SK-N-SH (cell line): ENCODE measurements around the gene ABI1. TPM values are rescaled to one million over a fixed set of nuclear protein-coding genes. Genes with fewer than 3 reads are reported as not detected.

Experiments
- CTCF ChIA-PET: fragments of 300-600, 350-600 bp; formaldehyde crosslinking; extraction: SDS; loops from one replicate; lab custom pipeline; 2021; lab: Yijun Ruan, JAX
- POLR2A ChIA-PET: fragments of 350-600 bp; sonication (Branson Sonifier 250); formaldehyde crosslinking; extraction: SDS; loops from one replicate; lab custom pipeline; 2020; ENCODE audit warnings: antibody characterized with exemption, inconsistent platforms; lab: Yijun Ruan, JAX
- DNase-seq: peaks from one replicate; pipeline ENCODE4 v3.0.0; 2012
- H2AFZ ChIP-seq: fragments of 200-600 bp; sonication (generic); 2 replicates; pipeline ENCODE4 v1.8.1; 2016; ENCODE audit warnings: antibody characterized with exemption, mild to moderate bottlenecking, low read depth
- H3F3A ChIP-seq: fragments of 200-600 bp; sonication (generic); replicated peaks from 2 replicates; pipeline ENCODE3; 2016; ENCODE audit warnings: antibody characterized with exemption, mild to moderate bottlenecking; ENCODE audit not compliant: insufficient read depth
- H3K27ac ChIP-seq, 2 experiments: fragments of 200-500 bp in 1 of 2; fragments of 200-600 bp in 1 of 2; sonication (Bioruptor generic) in 1 of 2; sonication (generic), shearing (Covaris generic) in 1 of 2; 2 replicates each; pipeline versions ENCODE4 v1.5.1 to v1.6.1; 2014 to 2016; ENCODE audit warnings: low read depth in 2 of 2, inconsistent platforms in 1 of 2, low read length in 1 of 2, mild to moderate bottlenecking in 1 of 2, mixed read lengths in 1 of 2
- H3K27me3 ChIP-seq: fragments of 200-600 bp; sonication (generic), shearing (Covaris generic); 2 replicates; pipeline ENCODE4 v1.6.1; 2016; ENCODE audit warnings: mixed run types; ENCODE audit not compliant: insufficient read depth
- H3K36me3 ChIP-seq, 2 experiments: fragments of 200-500 bp in 1 of 2; fragments of 200-600 bp in 1 of 2; sonication (Bioruptor generic) in 1 of 2; sonication (generic) in 1 of 2; replicated peaks in 1 of 2; 2 replicates each; pipeline versions ENCODE3 to v1.5.1; 2014 to 2016; ENCODE audit warnings: low read length in 1 of 2, mild to moderate bottlenecking in 1 of 2; ENCODE audit not compliant: insufficient read depth in 2 of 2, control insufficient read depth in 1 of 2
- H3K4me1 ChIP-seq, 2 experiments: fragments of 200-500 bp in 1 of 2; fragments of 200-600 bp in 1 of 2; sonication (Bioruptor generic) in 1 of 2; sonication (generic), shearing (Covaris generic) in 1 of 2; 2 replicates each; pipeline versions ENCODE4 v1.5.1 to v1.6.1; 2014 to 2016; ENCODE audit warnings: low read depth in 1 of 2, low read length in 1 of 2, mixed run types in 1 of 2; ENCODE audit not compliant: insufficient read depth in 2 of 2, control insufficient read depth in 1 of 2
- H3K4me2 ChIP-seq: fragments of 200-600 bp; sonication (generic), shearing (Covaris generic); 2 replicates; pipeline ENCODE4 v1.6.1; 2017; ENCODE audit warnings: mixed run types
- H3K4me3 ChIP-seq, 2 experiments: fragments of 200-500 bp in 1 of 2; fragments of 200-600 bp in 1 of 2; sonication (Bioruptor generic) in 1 of 2; sonication (generic), shearing (Covaris generic) in 1 of 2; 2 replicates each; pipeline versions ENCODE4 v1.5.1 to v1.8.1; 2014 to 2016; ENCODE audit warnings: low read depth in 2 of 2, inconsistent platforms in 1 of 2, low read length in 1 of 2, mild to moderate bottlenecking in 1 of 2, mixed read lengths in 1 of 2, moderate library complexity in 1 of 2
- H3K79me2 ChIP-seq: fragments of 200-600 bp; sonication (generic); 2 replicates; pipeline ENCODE4 v1.8.1; 2017; ENCODE audit warnings: mild to moderate bottlenecking; ENCODE audit not compliant: insufficient read depth
- H3K9ac ChIP-seq: fragments of 200-600 bp; sonication (generic); 2 replicates; pipeline ENCODE4 v1.6.1; 2017; ENCODE audit warnings: mixed run types
- H3K9me2 ChIP-seq: fragments of 200-600 bp; sonication (generic); 2 replicates; pipeline ENCODE4 v1.6.1; 2017; ENCODE audit warnings: mixed run types
- H3K9me3 ChIP-seq: fragments of 200-600 bp; sonication (generic); 2 replicates; pipeline ENCODE4 v1.6.1; 2017; ENCODE audit warnings: mixed run types, mild to moderate bottlenecking, moderate library complexity
- H4K20me1 ChIP-seq: fragments of 200-600 bp; sonication (generic); 2 replicates; pipeline ENCODE4 v1.6.1; 2017; ENCODE audit warnings: mild to moderate bottlenecking, mixed run types; ENCODE audit not compliant: insufficient read depth
- CHD2 ChIP-seq: fragments of 150-350 bp; IDR thresholded peaks from 2 replicates; pipeline ENCODE4 v1.6.1; 2018; ENCODE audit warnings: low read length; ENCODE audit not compliant: partially characterized antibody
- EZH2phosphoT487 ChIP-seq: fragments of 200-600 bp; sonication (generic); IDR thresholded peaks from 2 replicates; pipeline ENCODE4 v1.6.1; 2017; ENCODE audit warnings: low read depth, mixed run types, mild to moderate bottlenecking, antibody characterized with exemption, moderate library complexity, borderline replicate concordance
- FOSL2 ChIP-seq: IDR thresholded peaks from 2 replicates; pipeline ENCODE4 v1.4.0; 2012; ENCODE audit warnings: low read depth, mild to moderate bottlenecking, moderate library complexity, borderline replicate concordance
- GATA2 ChIP-seq: sonication (generic); formaldehyde crosslinking; IDR thresholded peaks from 2 replicates; pipeline ENCODE4 v1.5.0; 2020; ENCODE audit warnings: mild to moderate bottlenecking, missing genetic modification reagents
- JUND ChIP-seq: IDR thresholded peaks from 2 replicates; pipeline ENCODE4 v1.4.0; 2012
- MXI1 ChIP-seq: IDR thresholded peaks from 2 replicates; pipeline ENCODE4 v1.6.1; 2012; ENCODE audit warnings: mild to moderate bottlenecking, low read depth, low read length, improper control_type of control experiment
- NFIC ChIP-seq: IDR thresholded peaks from 2 replicates; pipeline ENCODE4 v1.4.0; 2012; ENCODE audit warnings: borderline replicate concordance
- RAD21 ChIP-seq: IDR thresholded peaks from 2 replicates; pipeline ENCODE4 v1.6.1; 2012; ENCODE audit warnings: mild to moderate bottlenecking, low read length
- RXRA ChIP-seq: IDR thresholded peaks from 2 replicates; pipeline ENCODE4 v1.4.0; 2012; ENCODE audit warnings: low read depth, mild to moderate bottlenecking, borderline replicate concordance
- TCF12 ChIP-seq: IDR thresholded peaks from 2 replicates; pipeline ENCODE4 v1.4.0; 2012
- WGBS: methylation state at CpG from one replicate; pipeline ENCODE4 v1.1.6; 2017; ENCODE audit warnings: low lambda C conversion rate; 5-methylcytosine and 5-hydroxymethylcytosine counted together
- polyA plus RNA-seq, 3 experiments: library from polyadenylated mRNA; depleted of rRNA; stranded (reverse); fragments of >200 nt; gene quantifications; 2 replicates each; pipeline ENCODE4 v1.2.3, GENCODE V29; 2012
- TF ChIP-seq, protein P1 (sequence below): fragments of 150-350 bp; IDR thresholded peaks from 2 replicates; pipeline ENCODE4 v1.6.1; 2016; ENCODE audit warnings: mild to moderate bottlenecking, low read depth, low read length
- TF ChIP-seq, protein P2 (sequence below): IDR thresholded peaks from 2 replicates; pipeline ENCODE4 v1.4.0; 2012; ENCODE audit warnings: low read depth
- TF ChIP-seq, protein P3 (sequence below): IDR thresholded peaks from 2 replicates; pipeline ENCODE4; 2012
- TF ChIP-seq, protein P4 (sequence below): IDR thresholded peaks from 2 replicates; pipeline ENCODE4 v1.6.1; 2012; ENCODE audit warnings: mild to moderate bottlenecking, low read depth, low read length, moderate library complexity
- TF ChIP-seq, protein P5 (sequence below): fragments of 150-350 bp; IDR thresholded peaks from 2 replicates; pipeline ENCODE4 v1.6.1; 2017; ENCODE audit warnings: antibody characterized with exemption, low read length, low read depth, borderline replicate concordance

Gene ABI1
- polyA plus RNA-seq, 1 of the 3 experiments (the other 2 are of a cell fraction), result 36.7 TPM

- no peak for DNase-seq
- H3K36me3 ChIP-seq, result no peaks in the 10 kb centered on the region
- H3K27ac ChIP-seq, result no peak overlapping the region
- H3K4me1 ChIP-seq, result peaks cover 8 to 11% of the 10 kb centered on the region in 2 experiments; a peak in 3 of 4 replicates
- H3K79me2 ChIP-seq, result peaks cover 97% of the 10 kb centered on the region
- H4K20me1 ChIP-seq, result peaks cover 86% of the 10 kb centered on the region
- H3K9ac ChIP-seq, result no peak overlapping the region
- 83% methylated on average over 3 of the region's 3 CpGs for WGBS
- TF ChIP-seq FOSL2, result no peak
- TF ChIP-seq RAD21, result no peak
- TF ChIP-seq, protein P1, sequence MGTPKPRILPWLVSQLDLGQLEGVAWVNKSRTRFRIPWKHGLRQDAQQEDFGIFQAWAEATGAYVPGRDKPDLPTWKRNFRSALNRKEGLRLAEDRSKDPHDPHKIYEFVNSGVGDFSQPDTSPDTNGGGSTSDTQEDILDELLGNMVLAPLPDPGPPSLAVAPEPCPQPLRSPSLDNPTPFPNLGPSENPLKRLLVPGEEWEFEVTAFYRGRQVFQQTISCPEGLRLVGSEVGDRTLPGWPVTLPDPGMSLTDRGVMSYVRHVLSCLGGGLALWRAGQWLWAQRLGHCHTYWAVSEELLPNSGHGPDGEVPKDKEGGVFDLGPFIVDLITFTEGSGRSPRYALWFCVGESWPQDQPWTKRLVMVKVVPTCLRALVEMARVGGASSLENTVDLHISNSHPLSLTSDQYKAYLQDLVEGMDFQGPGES, result no peak
- TF ChIP-seq TCF12, result no peak
- TF ChIP-seq RXRA, result no peak
- TF ChIP-seq EZH2phosphoT487, result no peak
- no peaks in the 10 kb centered on the region for H3K9me3 ChIP-seq
- no peak overlapping the region for H3K4me2 ChIP-seq
- ChIA-PET CTCF (no interaction called here), POLR2A (no interaction called here)
- no peak overlapping the region for H3K4me3 ChIP-seq
- H3F3A ChIP-seq, result peaks cover 9% of the 10 kb centered on the region
- H3K27me3 ChIP-seq, result no peaks in the 10 kb centered on the region
- no peak overlapping the region for H2AFZ ChIP-seq
- no peaks in the 10 kb centered on the region for H3K9me2 ChIP-seq
These were observed 5.6 kb downstream of the ABI1 start for GRCh38 chr10:26855186-26855585.

GRCh38 chr10:26854524-26854923 is 6.2 kb downstream of the ABI1 start:
- H3F3A ChIP-seq, result peaks cover 5% of the 10 kb centered on the region
- no peak overlapping the region for H3K27ac ChIP-seq
- peaks cover 100% of the 10 kb centered on the region for H3K79me2 ChIP-seq
- 80% methylated on average over 1 of the region's 1 CpG for WGBS
- H3K36me3 ChIP-seq, result no peaks in the 10 kb centered on the region
- peaks cover 87% of the 10 kb centered on the region for H4K20me1 ChIP-seq
- POLR2A ChIA-PET, result no interaction called here
- DNase-seq, result no peak
- TF ChIP-seq CHD2 (no peak), MXI1 (no peak), JUND (no peak), GATA2 (CRISPR knock-in tag) (no peak), RXRA (no peak), NFIC (no peak)
- TF ChIP-seq, protein P2, sequence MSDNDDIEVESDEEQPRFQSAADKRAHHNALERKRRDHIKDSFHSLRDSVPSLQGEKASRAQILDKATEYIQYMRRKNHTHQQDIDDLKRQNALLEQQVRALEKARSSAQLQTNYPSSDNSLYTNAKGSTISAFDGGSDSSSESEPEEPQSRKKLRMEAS, result no peak
- TF ChIP-seq, protein P3, sequence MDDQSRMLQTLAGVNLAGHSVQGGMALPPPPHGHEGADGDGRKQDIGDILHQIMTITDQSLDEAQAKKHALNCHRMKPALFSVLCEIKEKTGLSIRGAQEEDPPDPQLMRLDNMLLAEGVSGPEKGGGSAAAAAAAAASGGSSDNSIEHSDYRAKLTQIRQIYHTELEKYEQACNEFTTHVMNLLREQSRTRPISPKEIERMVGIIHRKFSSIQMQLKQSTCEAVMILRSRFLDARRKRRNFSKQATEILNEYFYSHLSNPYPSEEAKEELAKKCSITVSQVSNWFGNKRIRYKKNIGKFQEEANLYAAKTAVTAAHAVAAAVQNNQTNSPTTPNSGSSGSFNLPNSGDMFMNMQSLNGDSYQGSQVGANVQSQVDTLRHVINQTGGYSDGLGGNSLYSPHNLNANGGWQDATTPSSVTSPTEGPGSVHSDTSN, result no peak
- TF ChIP-seq, protein P4, sequence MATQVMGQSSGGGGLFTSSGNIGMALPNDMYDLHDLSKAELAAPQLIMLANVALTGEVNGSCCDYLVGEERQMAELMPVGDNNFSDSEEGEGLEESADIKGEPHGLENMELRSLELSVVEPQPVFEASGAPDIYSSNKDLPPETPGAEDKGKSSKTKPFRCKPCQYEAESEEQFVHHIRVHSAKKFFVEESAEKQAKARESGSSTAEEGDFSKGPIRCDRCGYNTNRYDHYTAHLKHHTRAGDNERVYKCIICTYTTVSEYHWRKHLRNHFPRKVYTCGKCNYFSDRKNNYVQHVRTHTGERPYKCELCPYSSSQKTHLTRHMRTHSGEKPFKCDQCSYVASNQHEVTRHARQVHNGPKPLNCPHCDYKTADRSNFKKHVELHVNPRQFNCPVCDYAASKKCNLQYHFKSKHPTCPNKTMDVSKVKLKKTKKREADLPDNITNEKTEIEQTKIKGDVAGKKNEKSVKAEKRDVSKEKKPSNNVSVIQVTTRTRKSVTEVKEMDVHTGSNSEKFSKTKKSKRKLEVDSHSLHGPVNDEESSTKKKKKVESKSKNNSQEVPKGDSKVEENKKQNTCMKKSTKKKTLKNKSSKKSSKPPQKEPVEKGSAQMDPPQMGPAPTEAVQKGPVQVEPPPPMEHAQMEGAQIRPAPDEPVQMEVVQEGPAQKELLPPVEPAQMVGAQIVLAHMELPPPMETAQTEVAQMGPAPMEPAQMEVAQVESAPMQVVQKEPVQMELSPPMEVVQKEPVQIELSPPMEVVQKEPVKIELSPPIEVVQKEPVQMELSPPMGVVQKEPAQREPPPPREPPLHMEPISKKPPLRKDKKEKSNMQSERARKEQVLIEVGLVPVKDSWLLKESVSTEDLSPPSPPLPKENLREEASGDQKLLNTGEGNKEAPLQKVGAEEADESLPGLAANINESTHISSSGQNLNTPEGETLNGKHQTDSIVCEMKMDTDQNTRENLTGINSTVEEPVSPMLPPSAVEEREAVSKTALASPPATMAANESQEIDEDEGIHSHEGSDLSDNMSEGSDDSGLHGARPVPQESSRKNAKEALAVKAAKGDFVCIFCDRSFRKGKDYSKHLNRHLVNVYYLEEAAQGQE, result no peak
- TF ChIP-seq, protein P5, sequence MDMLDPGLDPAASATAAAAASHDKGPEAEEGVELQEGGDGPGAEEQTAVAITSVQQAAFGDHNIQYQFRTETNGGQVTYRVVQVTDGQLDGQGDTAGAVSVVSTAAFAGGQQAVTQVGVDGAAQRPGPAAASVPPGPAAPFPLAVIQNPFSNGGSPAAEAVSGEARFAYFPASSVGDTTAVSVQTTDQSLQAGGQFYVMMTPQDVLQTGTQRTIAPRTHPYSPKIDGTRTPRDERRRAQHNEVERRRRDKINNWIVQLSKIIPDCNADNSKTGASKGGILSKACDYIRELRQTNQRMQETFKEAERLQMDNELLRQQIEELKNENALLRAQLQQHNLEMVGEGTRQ, result no peak
- TF ChIP-seq, all 33 proteins: peak for 0
- H3K4me3 ChIP-seq, result no peak overlapping the region
- H3K9me3 ChIP-seq, result no peaks in the 10 kb centered on the region
- no peaks in the 10 kb centered on the region for H3K27me3 ChIP-seq
- no peak overlapping the region for H3K9ac ChIP-seq
- H3K9me2 ChIP-seq, result no peaks in the 10 kb centered on the region
- no peak overlapping the region for H3K4me2 ChIP-seq
- CTCF ChIA-PET, result no interaction called here
- H2AFZ ChIP-seq, result no peak overlapping the region
- H3K4me1 ChIP-seq, result peaks cover 8 to 11% of the 10 kb centered on the region in 2 experiments; a peak in 3 of 4 replicates
